IMR-90 (cell line): ENCODE measurements around the gene MTHFD2L. TPM values are rescaled to one million over a fixed set of nuclear protein-coding genes. Genes with fewer than 3 reads are reported as not detected.

Source experiments
- ATAC-seq: fragments of 200-7000 bp; cut with Tn5 transposase; 2 replicates; pipeline ENCODE4 v1.9.1; 2020; ENCODE audit warnings: low read depth, mild to moderate bottlenecking, moderate library complexity
- BruUV-seq: library from RNA; stranded (reverse); fragments of 400-500 nt; replicated peaks from 2 replicates; lab custom pipeline; 2021; lab: Mats Ljungman, UMichigan
- CTCF ChIA-PET: fragments of 300-600 bp; formaldehyde crosslinking; extraction: SDS; loops from one replicate; lab custom pipeline; 2021; ENCODE audit warnings: antibody characterized with exemption; lab: Yijun Ruan, JAX
- POLR2A ChIA-PET: fragments of 300-600 bp; sonication (Branson Sonifier 250); formaldehyde crosslinking; loops from one replicate; lab custom pipeline; 2022; ENCODE audit warnings: antibody characterized with exemption; ENCODE audit not compliant: unreplicated experiment; lab: Charles Lee
- DNase-seq: peaks from one replicate; pipeline ENCODE4 v3.0.0; 2013
- H2AFZ ChIP-seq: replicated peaks from 2 replicates; pipeline ENCODE3; 2013; ENCODE audit warnings: low read length, mild to moderate bottlenecking; ENCODE audit not compliant: poor library complexity
- H2AK5ac ChIP-seq: 2 replicates; pipeline ENCODE4 v1.6.1; 2013; ENCODE audit warnings: low read depth, low read length, inconsistent platforms
- H2AK9ac ChIP-seq: replicated peaks from 2 replicates; pipeline ENCODE3; 2013; ENCODE audit warnings: mild to moderate bottlenecking, low read depth, low read length, moderate library complexity; ENCODE audit not compliant: poor library complexity
- H2BK120ac ChIP-seq: 2 replicates; pipeline ENCODE4 v1.6.1; 2013; ENCODE audit warnings: low read depth, low read length, inconsistent platforms
- H2BK15ac ChIP-seq: 3 replicates; pipeline ENCODE4 v1.6.1; 2013; ENCODE audit warnings: low read depth, low read length, inconsistent platforms
- H2BK20ac ChIP-seq: 2 replicates; pipeline ENCODE4 v1.6.1; 2013; ENCODE audit warnings: low read depth, mild to moderate bottlenecking, inconsistent platforms, low read length, moderate library complexity
- H2BK5ac ChIP-seq: 2 replicates; pipeline ENCODE4 v1.6.1; 2013; ENCODE audit warnings: mild to moderate bottlenecking, low read depth, low read length, inconsistent platforms; ENCODE audit not compliant: poor library complexity, severe bottlenecking
- H3K14ac ChIP-seq: replicated peaks from 2 replicates; pipeline ENCODE4 v1.6.1; 2013; ENCODE audit warnings: low read depth, low read length, inconsistent platforms
- H3K18ac ChIP-seq: 2 replicates; pipeline ENCODE4 v1.6.1; 2013; ENCODE audit warnings: low read depth, low read length, control low read depth
- H3K23ac ChIP-seq: 2 replicates; pipeline ENCODE4 v1.6.1; 2013; ENCODE audit warnings: low read depth, low read length, inconsistent platforms
- H3K27ac ChIP-seq: 2 replicates; pipeline ENCODE4 v1.5.1; 2013; ENCODE audit warnings: mild to moderate bottlenecking, control low read depth, low read length; ENCODE audit not compliant: insufficient read depth
- H3K27me3 ChIP-seq: 2 replicates; pipeline ENCODE4 v1.6.1; 2013; ENCODE audit warnings: low read length; ENCODE audit not compliant: control insufficient read depth, insufficient read depth
- H3K36me3 ChIP-seq: 2 replicates; pipeline ENCODE4 v1.6.1; 2013; ENCODE audit warnings: low read length, mixed read lengths; ENCODE audit not compliant: control insufficient read depth, insufficient read depth
- H3K4ac ChIP-seq: 2 replicates; pipeline ENCODE4 v1.6.1; 2013; ENCODE audit warnings: low read depth, low read length, inconsistent platforms
- H3K4me1 ChIP-seq: 2 replicates; pipeline ENCODE4 v1.6.1; 2013; ENCODE audit warnings: low read length, mixed read lengths; ENCODE audit not compliant: control insufficient read depth, insufficient read depth
- H3K4me2 ChIP-seq: 2 replicates; pipeline ENCODE4 v1.6.1; 2013; ENCODE audit warnings: low read depth, mild to moderate bottlenecking, control low read depth, low read length, moderate library complexity
- H3K4me3 ChIP-seq: 2 replicates; pipeline ENCODE4 v1.5.1; 2013; ENCODE audit warnings: low read depth, mild to moderate bottlenecking, control low read depth, low read length, moderate library complexity; ENCODE audit not compliant: insufficient read depth
- H3K56ac ChIP-seq: 2 replicates; pipeline ENCODE4 v1.6.1; 2013; ENCODE audit warnings: low read length, inconsistent platforms; ENCODE audit not compliant: insufficient read depth; ENCODE audit errors: extremely low read depth
- H3K79me1 ChIP-seq, 2 experiments: 2 replicates each; pipeline ENCODE4 v1.6.1; 2013; ENCODE audit warnings: low read length in 2 of 2, inconsistent platforms in 1 of 2, low read depth in 1 of 2
- H3K9ac ChIP-seq: 2 replicates; pipeline ENCODE4 v1.6.1; 2013; ENCODE audit warnings: low read depth, low read length, control low read depth
- H3K9me1 ChIP-seq: 2 replicates; pipeline ENCODE4 v1.6.1; 2013; ENCODE audit warnings: low read length, inconsistent platforms; ENCODE audit not compliant: insufficient read depth
- H3K9me3 ChIP-seq: 2 replicates; pipeline ENCODE4 v1.6.1; 2013; ENCODE audit warnings: low read length; ENCODE audit not compliant: control insufficient read depth, insufficient read depth
- H4K20me1 ChIP-seq: 2 replicates; pipeline ENCODE4 v1.6.1; 2013; ENCODE audit warnings: low read length, inconsistent platforms; ENCODE audit not compliant: insufficient read depth
- H4K5ac ChIP-seq: 2 replicates; pipeline ENCODE4 v1.6.1; 2013; ENCODE audit warnings: mild to moderate bottlenecking, low read depth, low read length, control low read depth
- H4K8ac ChIP-seq, 2 experiments: 2 replicates each; pipeline ENCODE4 v1.6.1; 2013; ENCODE audit warnings: low read depth in 2 of 2, low read length in 2 of 2, control low read depth in 1 of 2, inconsistent platforms in 1 of 2
- H4K91ac ChIP-seq: 2 replicates; pipeline ENCODE4 v1.6.1; 2013; ENCODE audit warnings: low read depth, low read length, inconsistent platforms; ENCODE audit not compliant: insufficient read depth
- BHLHE40 ChIP-seq: fragments of 150-350 bp; IDR thresholded peaks from 2 replicates; pipeline ENCODE4 v1.6.1; 2016; ENCODE audit warnings: mild to moderate bottlenecking, low read depth, low read length
- CEBPB ChIP-seq: IDR thresholded peaks from 2 replicates; pipeline ENCODE4 v1.6.1; 2012; ENCODE audit warnings: low read depth, low read length, improper control_type of control experiment
- CHD1 ChIP-seq: IDR thresholded peaks from 2 replicates; pipeline ENCODE4 v1.6.1; 2012; ENCODE audit warnings: low read depth, low read length, improper control_type of control experiment
- FOS ChIP-seq: fragments of 150-350 bp; IDR thresholded peaks from 2 replicates; pipeline ENCODE4 v1.6.1; 2016; ENCODE audit warnings: low read depth, low read length
- MAFK ChIP-seq: IDR thresholded peaks from 2 replicates; pipeline ENCODE4 v1.6.1; 2012; ENCODE audit warnings: low read depth, low read length, improper control_type of control experiment
- MAZ ChIP-seq: IDR thresholded peaks from 2 replicates; pipeline ENCODE4 v1.6.1; 2012; ENCODE audit warnings: low read depth, mild to moderate bottlenecking, low read length, improper control_type of control experiment, moderate library complexity, borderline replicate concordance
- NFE2L2 ChIP-seq: fragments of 150-350 bp; IDR thresholded peaks from 2 replicates; pipeline ENCODE4 v1.6.1; 2016; ENCODE audit warnings: low read depth, mild to moderate bottlenecking, low read length
- POLR2A ChIP-seq: IDR thresholded peaks from 2 replicates; pipeline ENCODE4 v1.6.1; 2012; ENCODE audit warnings: mild to moderate bottlenecking, low read depth, low read length
- WGBS, 2 experiments: methylation state at CpG; one replicate each; pipeline versions ENCODE4 v1.1.5 to v1.1.7; 2013; ENCODE audit warnings: missing lambda C conversion rate in 2 of 2; ENCODE audit not compliant: insufficient read length in 1 of 2; ENCODE audit errors: extremely low coverage in 2 of 2; 5-methylcytosine and 5-hydroxymethylcytosine counted together
- dilution Hi-C: fragments of 300-500 bp; cut with HindIII; formaldehyde crosslinking; loops from one replicate; pipeline ENCODE4 v1.14.3; 2018; ENCODE audit warnings: low sequenced_read_pairs; ENCODE audit not compliant: unreplicated experiment
- in situ Hi-C: fragments of 300-500 bp; cut with MboI; formaldehyde crosslinking; loops from 3 replicates; pipeline ENCODE4 v1.14.3; 2019; ENCODE audit warnings: low sequenced_read_pairs, inconsistent platforms, mixed read lengths
- intact Hi-C: fragments of 100-400 bp; cut with micrococcal nuclease; formaldehyde crosslinking; loops from 2 replicates; pipeline ENCODE4 v1.10.0; 2022
- polyA plus RNA-seq, 3 experiments: library from polyadenylated mRNA; depleted of rRNA; stranded (reverse); fragments of >200 nt; gene quantifications; 2 replicates each; pipeline ENCODE4 v1.2.3, GENCODE V29; 2012; ENCODE audit warnings: low replicate concordance in 1 of 3
- total RNA-seq: library from RNA; depleted of rRNA; stranded (reverse); fragments of >200 nt; gene quantifications from 2 replicates; pipeline ENCODE4 v1.2.3, GENCODE V29; 2012

The MTHFD2L gene
- total and polyA plus RNA-seq, 2 of the 4 experiments (the other 2 are of a cell fraction): 2.8 to 4.3 TPM

DNA sequence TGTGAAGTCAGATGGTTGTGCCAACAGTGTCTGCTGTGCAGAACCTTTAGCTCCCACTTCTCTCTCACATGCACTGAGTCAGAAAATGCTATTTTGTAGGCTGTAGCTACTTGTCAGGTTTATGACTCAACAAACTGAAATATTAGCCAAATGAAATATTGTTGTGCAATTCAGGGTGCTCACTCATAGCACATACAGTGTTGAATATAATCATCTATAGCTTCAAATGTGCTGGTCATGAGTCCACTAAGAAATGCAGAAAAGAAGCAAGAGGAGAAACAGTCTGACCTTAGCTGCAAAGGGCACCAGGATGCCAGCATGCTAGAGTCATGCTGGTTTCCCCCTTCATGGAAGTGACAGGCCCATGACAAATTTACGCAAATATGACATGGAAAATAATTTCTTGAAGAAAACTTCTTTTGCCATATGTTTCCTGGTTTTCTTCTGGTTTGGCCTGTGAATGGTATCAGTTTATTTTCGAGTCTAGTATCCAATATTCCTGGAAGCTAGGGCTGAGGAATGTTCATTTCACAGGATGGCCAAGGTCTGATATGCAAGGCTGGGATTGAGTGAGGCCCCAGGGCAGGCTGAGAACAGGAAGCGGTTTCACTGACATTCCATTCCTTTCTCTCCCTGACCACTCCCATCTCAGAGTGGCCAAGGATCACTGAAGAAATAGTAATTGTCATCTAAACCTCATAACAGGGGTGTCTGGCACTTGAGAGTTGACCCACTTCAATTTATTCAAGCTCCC lies 48.6 kb upstream of the MTHFD2L start:
- H3K56ac ChIP-seq: peak overlapping the region; percentile 71
- H2BK15ac ChIP-seq: peak overlapping the region; percentile 67
- peak overlapping the region; percentile 7; the same call in 1 of the 2 replicates for H3K18ac ChIP-seq
- H3K23ac ChIP-seq: peak overlapping the region; percentile 35; the same call in 1 of the 2 replicates
- H3K4me2 ChIP-seq: peak overlapping the region; percentile 24; the same call in 1 of the 2 replicates
- dilution Hi-C loops (no loop called here), in situ Hi-C loops (loop anchor here (10.0 to 25.0 kb wide), 2 partner anchors 384 to 797 kb away; no protein-coding TSS in a partner anchor), intact Hi-C loops (no loop called here)
- peak overlapping the region; percentile 68 for H3K27ac ChIP-seq
- TF ChIP-seq MAFK (peak; percentile 40), FOS (peak; percentile 90), POLR2A (0 out of 2 replicates have a peak, but pooled peaks have one; percentile 7), CEBPB (peak; percentile 100), CHD1 (no peak), MAZ (peak; percentile 38; the same call in 1 of the 2 replicates), BHLHE40 (peak; percentile 81), NFE2L2 (no peak)
- peak overlapping the region; percentile 93 for H2BK20ac ChIP-seq
- peak overlapping the region; percentile 31 for H2AK9ac ChIP-seq
- peak; percentile 97 for DNase-seq
- peak overlapping the region; percentile 90 for H2BK120ac ChIP-seq
- peak overlapping the region; percentile 89 for H2BK5ac ChIP-seq
- H3K4me3 ChIP-seq: no peak overlapping the region
- H4K8ac ChIP-seq: peak overlapping the region; percentile 15 to 85; a peak in 3 of 4 replicates
- no peak overlapping the region for H2AK5ac ChIP-seq
- no peaks in the 10 kb centered on the region for H3K27me3 ChIP-seq
- H4K91ac ChIP-seq: peak overlapping the region; percentile 5
- peak; percentile 87 for ATAC-seq
- no peak overlapping the region for H4K5ac ChIP-seq
- BruUV-seq: no TSS peak
- H3K36me3 ChIP-seq: no peaks in the 10 kb centered on the region
- peak overlapping the region; percentile 24 for H2AFZ ChIP-seq
- H3K79me1 ChIP-seq: no peaks in the 10 kb centered on the region
- WGBS, 2 experiments: no CpG with 5 or more reads among the region's 3 CpGs
- H3K9me3 ChIP-seq: no peaks in the 10 kb centered on the region
- H3K9me1 ChIP-seq: no peaks in the 10 kb centered on the region; the same call in none of the 2 replicates
- peaks cover 3% of the 10 kb centered on the region; the same call in 1 of the 2 replicates for H4K20me1 ChIP-seq
- no peak overlapping the region for H3K9ac ChIP-seq
- peak overlapping the region; percentile 91 for H3K4ac ChIP-seq
- H3K14ac ChIP-seq: peak overlapping the region; percentile 81
- ChIA-PET POLR2A (no interaction called here), CTCF (interaction anchor here (0.7 to 2.5 kb wide), 4 partner anchors 10 to 572 kb away, joined by 3 to 6 read pairs (median 4); partner anchors contain the start of gene CXCL2)
- peaks cover 10% of the 10 kb centered on the region for H3K4me1 ChIP-seq
